SK-N-SH (cell line): ENCODE results near the gene MUSTN1.

Source experiments
- CHD2 ChIP-seq: fragments of 150-350 bp; IDR thresholded peaks from 2 replicates; pipeline ENCODE4 v1.6.1; 2018; ENCODE audit warnings: low read length; ENCODE audit not compliant: partially characterized antibody
- EP300 ChIP-seq, 2 experiments: IDR thresholded peaks; 2 replicates each; pipeline versions ENCODE4 v1.4.0 to v1.6.1; 2012; ENCODE audit warnings: borderline replicate concordance in 1 of 2, low read depth in 1 of 2, low read length in 1 of 2
- EZH2phosphoT487 ChIP-seq: fragments of 200-600 bp; sonication (generic); IDR thresholded peaks from 2 replicates; pipeline ENCODE4 v1.6.1; 2017; ENCODE audit warnings: low read depth, mixed run types, mild to moderate bottlenecking, antibody characterized with exemption, moderate library complexity, borderline replicate concordance
- FOXM1 ChIP-seq: IDR thresholded peaks from 2 replicates; pipeline ENCODE4 v1.4.0; 2012; ENCODE audit warnings: low read depth, mild to moderate bottlenecking
- GABPA ChIP-seq: IDR thresholded peaks from 2 replicates; pipeline ENCODE4 v1.4.0; 2012; ENCODE audit warnings: low read depth, mild to moderate bottlenecking
- MXI1 ChIP-seq: IDR thresholded peaks from 2 replicates; pipeline ENCODE4 v1.6.1; 2012; ENCODE audit warnings: mild to moderate bottlenecking, low read depth, low read length, improper control_type of control experiment
- NRF1 ChIP-seq: IDR thresholded peaks from 2 replicates; pipeline ENCODE4 v1.6.1; 2012; ENCODE audit warnings: low read depth, mild to moderate bottlenecking, low read length
- POLR2AphosphoS5 ChIP-seq: IDR thresholded peaks from 2 replicates; pipeline ENCODE4 v1.6.1; 2012; ENCODE audit warnings: low read depth, low read length
- RAD21 ChIP-seq: IDR thresholded peaks from 2 replicates; pipeline ENCODE4 v1.6.1; 2012; ENCODE audit warnings: mild to moderate bottlenecking, low read length
- SIN3A ChIP-seq: IDR thresholded peaks from 2 replicates; pipeline ENCODE4 v1.6.1; 2012; ENCODE audit warnings: low read depth, mild to moderate bottlenecking, low read length, moderate library complexity, borderline replicate concordance
- SMC3 ChIP-seq: IDR thresholded peaks from 2 replicates; pipeline ENCODE4 v1.6.1; 2012; ENCODE audit warnings: low read depth, low read length, improper control_type of control experiment
- TF ChIP-seq, protein P1 (sequence below): fragments of 200-600 bp; sonication (generic); IDR thresholded peaks from 2 replicates; pipeline ENCODE4 v1.6.1; 2017; ENCODE audit warnings: antibody characterized with exemption, mild to moderate bottlenecking, moderate library complexity
- TF ChIP-seq, protein P2 (sequence below): IDR thresholded peaks from 2 replicates; pipeline ENCODE4 v1.4.0; 2012; ENCODE audit warnings: low read depth, borderline replicate concordance
- TF ChIP-seq, protein P3 (sequence below): IDR thresholded peaks from 2 replicates; pipeline ENCODE4 v1.6.1; 2012; ENCODE audit warnings: mild to moderate bottlenecking, low read depth, low read length, moderate library complexity

DNA sequence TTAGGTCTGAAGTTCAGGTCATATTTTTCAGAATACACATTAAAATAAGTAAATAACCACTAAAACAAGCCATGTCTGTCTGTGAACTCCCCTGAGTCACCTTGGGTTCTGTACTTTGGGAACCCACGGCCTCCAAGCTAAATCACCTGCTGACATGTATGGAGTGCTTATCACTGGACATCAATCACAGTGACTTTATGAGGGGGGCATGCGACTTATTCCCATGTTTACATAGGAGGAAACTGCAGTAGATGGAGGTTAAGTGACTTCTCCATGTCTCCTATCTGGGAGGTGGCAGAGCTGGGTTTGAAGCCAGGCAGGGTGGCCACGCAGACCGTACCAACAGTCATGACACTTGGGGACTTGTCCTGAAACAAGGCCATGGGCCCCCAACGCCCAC, 12.5 kb downstream of the MUSTN1 start:
- TF ChIP-seq, protein P1, sequence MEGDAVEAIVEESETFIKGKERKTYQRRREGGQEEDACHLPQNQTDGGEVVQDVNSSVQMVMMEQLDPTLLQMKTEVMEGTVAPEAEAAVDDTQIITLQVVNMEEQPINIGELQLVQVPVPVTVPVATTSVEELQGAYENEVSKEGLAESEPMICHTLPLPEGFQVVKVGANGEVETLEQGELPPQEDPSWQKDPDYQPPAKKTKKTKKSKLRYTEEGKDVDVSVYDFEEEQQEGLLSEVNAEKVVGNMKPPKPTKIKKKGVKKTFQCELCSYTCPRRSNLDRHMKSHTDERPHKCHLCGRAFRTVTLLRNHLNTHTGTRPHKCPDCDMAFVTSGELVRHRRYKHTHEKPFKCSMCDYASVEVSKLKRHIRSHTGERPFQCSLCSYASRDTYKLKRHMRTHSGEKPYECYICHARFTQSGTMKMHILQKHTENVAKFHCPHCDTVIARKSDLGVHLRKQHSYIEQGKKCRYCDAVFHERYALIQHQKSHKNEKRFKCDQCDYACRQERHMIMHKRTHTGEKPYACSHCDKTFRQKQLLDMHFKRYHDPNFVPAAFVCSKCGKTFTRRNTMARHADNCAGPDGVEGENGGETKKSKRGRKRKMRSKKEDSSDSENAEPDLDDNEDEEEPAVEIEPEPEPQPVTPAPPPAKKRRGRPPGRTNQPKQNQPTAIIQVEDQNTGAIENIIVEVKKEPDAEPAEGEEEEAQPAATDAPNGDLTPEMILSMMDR, result no peak
- TF ChIP-seq MXI1 (no peak), EZH2phosphoT487 (no peak), POLR2AphosphoS5 (no peak), NRF1 (no peak), FOXM1 (no peak), SMC3 (no peak), CHD2 (no peak), GABPA (no peak), SIN3A (no peak), RAD21 (no peak), EP300 (IDR thresholded peaks at IDR 0.05; ENCODE audit: borderline replicate concordance in 1 of 2, low read depth in 1 of 2, low read length in 1 of 2) (no peak)
- TF ChIP-seq, protein P2, sequence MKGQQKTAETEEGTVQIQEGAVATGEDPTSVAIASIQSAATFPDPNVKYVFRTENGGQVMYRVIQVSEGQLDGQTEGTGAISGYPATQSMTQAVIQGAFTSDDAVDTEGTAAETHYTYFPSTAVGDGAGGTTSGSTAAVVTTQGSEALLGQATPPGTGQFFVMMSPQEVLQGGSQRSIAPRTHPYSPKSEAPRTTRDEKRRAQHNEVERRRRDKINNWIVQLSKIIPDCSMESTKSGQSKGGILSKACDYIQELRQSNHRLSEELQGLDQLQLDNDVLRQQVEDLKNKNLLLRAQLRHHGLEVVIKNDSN, result no peak
- TF ChIP-seq, protein P3, sequence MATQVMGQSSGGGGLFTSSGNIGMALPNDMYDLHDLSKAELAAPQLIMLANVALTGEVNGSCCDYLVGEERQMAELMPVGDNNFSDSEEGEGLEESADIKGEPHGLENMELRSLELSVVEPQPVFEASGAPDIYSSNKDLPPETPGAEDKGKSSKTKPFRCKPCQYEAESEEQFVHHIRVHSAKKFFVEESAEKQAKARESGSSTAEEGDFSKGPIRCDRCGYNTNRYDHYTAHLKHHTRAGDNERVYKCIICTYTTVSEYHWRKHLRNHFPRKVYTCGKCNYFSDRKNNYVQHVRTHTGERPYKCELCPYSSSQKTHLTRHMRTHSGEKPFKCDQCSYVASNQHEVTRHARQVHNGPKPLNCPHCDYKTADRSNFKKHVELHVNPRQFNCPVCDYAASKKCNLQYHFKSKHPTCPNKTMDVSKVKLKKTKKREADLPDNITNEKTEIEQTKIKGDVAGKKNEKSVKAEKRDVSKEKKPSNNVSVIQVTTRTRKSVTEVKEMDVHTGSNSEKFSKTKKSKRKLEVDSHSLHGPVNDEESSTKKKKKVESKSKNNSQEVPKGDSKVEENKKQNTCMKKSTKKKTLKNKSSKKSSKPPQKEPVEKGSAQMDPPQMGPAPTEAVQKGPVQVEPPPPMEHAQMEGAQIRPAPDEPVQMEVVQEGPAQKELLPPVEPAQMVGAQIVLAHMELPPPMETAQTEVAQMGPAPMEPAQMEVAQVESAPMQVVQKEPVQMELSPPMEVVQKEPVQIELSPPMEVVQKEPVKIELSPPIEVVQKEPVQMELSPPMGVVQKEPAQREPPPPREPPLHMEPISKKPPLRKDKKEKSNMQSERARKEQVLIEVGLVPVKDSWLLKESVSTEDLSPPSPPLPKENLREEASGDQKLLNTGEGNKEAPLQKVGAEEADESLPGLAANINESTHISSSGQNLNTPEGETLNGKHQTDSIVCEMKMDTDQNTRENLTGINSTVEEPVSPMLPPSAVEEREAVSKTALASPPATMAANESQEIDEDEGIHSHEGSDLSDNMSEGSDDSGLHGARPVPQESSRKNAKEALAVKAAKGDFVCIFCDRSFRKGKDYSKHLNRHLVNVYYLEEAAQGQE, result no peak
